ENCODE measurements around the gene ALDH1A1.
"Not testable (repeated sequence)": the region's sequence is repeated elsewhere in the genome, so short reads cannot be mapped to it uniquely, and the experiment has no call there.

The ALDH1A1 gene

GRCh38 chr9:72942451-72942850 lies 10.4 kb downstream of the ALDH1A1 start:
- no peak for FAIRE-seq

GRCh38 chr9:72939581-72939980 lies 13.3 kb downstream of the ALDH1A1 start:
- not testable (repeated sequence) for FAIRE-seq

GRCh38 chr9:72937545-72937944 lies 15.3 kb downstream of the ALDH1A1 start:
- FAIRE-seq, result no peak

GRCh38 chr9:72936679-72937078 lies 16.2 kb downstream of the ALDH1A1 start:
- FAIRE-seq, result no peak

GRCh38 chr9:72936266-72936665 lies 16.6 kb downstream of the ALDH1A1 start:
- FAIRE-seq, result no peak

GRCh38 chr9:72935595-72935994 lies 17.3 kb downstream of the ALDH1A1 start:
- FAIRE-seq, result no peak

GRCh38 chr9:72933730-72934665 lies 18.9 kb downstream of the ALDH1A1 start:
- FAIRE-seq, result no peak

- FAIRE-seq, result no peak
Measured at GRCh38 chr9:72932619-72933018, 20.2 kb downstream of the ALDH1A1 start.

GRCh38 chr9:72931897-72932296 lies 21.0 kb downstream of the ALDH1A1 start:
- FAIRE-seq, result no peak

GRCh38 chr9:72931437-72931836 lies 21.4 kb downstream of the ALDH1A1 start:
- FAIRE-seq, result no peak

- FAIRE-seq, result no peak
Measured at GRCh38 chr9:72930828-72931227, 22.0 kb downstream of the ALDH1A1 start.

GRCh38 chr9:72929542-72929941 lies 23.3 kb downstream of the ALDH1A1 start:
- FAIRE-seq, result no peak

- no peak for FAIRE-seq
Measured at GRCh38 chr9:72928042-72928507, 24.8 kb downstream of the ALDH1A1 start.

GRCh38 chr9:72926506-72926905 lies 26.3 kb downstream of the ALDH1A1 start:
- FAIRE-seq, result no peak

GRCh38 chr9:72925891-72926290 lies 27.0 kb downstream of the ALDH1A1 start:
- FAIRE-seq, result no peak

GRCh38 chr9:72925126-72925789 lies 27.6 kb downstream of the ALDH1A1 start:
- no peak for FAIRE-seq

- no peak for FAIRE-seq
Measured at GRCh38 chr9:72924154-72924790, 28.6 kb downstream of the ALDH1A1 start.

GRCh38 chr9:72923077-72923476 lies 29.8 kb downstream of the ALDH1A1 start:
- no peak for FAIRE-seq

GRCh38 chr9:72921888-72922654 lies 30.8 kb downstream of the ALDH1A1 start:
- FAIRE-seq, result no peak

GRCh38 chr9:72919246-72919945 lies 33.5 kb downstream of the ALDH1A1 start:
- no peak for FAIRE-seq

- no peak for FAIRE-seq
Measured at GRCh38 chr9:72917892-72918509, 34.9 kb downstream of the ALDH1A1 start.

- no peak for FAIRE-seq
Measured at GRCh38 chr9:72915659-72916058, 37.2 kb downstream of the ALDH1A1 start.

All from G401.6 (cell line).